ENCODE measurements around the gene ABCD3.

GRCh38 chr1:94433866-94434265, 15.7 kb downstream of the ABCD3 start:
- TF ChIP-seq CTCF (IDR thresholded peaks at IDR 0.05) (no peak), POLR2AphosphoS5 (IDR thresholded peaks at IDR 0.05) (no peak), POLR2A (IDR thresholded peaks at IDR 0.05) (no peak)

Data from breast epithelium (tissue), 3 donors.